GM18861 (cell line): ENCODE results near the gene MAPK4.
"Not testable (repeated sequence)": the region's sequence is repeated elsewhere in the genome, so short reads cannot be mapped to it uniquely, and the experiment has no call there.

ENCODE experiments used
- ATAC-seq: cut with Tn5 transposase; IDR thresholded peaks from one replicate; pipeline ENCODE4 v1.9.1; 2021; ENCODE audit not compliant: unreplicated experiment

MAPK4 gene

GRCh38 chr18:50573196-50573595 is 13.3 kb downstream of the MAPK4 start:
- ATAC-seq, result not testable (repeated sequence)

- no peak for ATAC-seq
Measured at GRCh38 chr18:50573679-50574078, 13.8 kb downstream of the MAPK4 start.

- no peak for ATAC-seq
Measured at GRCh38 chr18:50578030-50578429, 18.1 kb downstream of the MAPK4 start.

DNA sequence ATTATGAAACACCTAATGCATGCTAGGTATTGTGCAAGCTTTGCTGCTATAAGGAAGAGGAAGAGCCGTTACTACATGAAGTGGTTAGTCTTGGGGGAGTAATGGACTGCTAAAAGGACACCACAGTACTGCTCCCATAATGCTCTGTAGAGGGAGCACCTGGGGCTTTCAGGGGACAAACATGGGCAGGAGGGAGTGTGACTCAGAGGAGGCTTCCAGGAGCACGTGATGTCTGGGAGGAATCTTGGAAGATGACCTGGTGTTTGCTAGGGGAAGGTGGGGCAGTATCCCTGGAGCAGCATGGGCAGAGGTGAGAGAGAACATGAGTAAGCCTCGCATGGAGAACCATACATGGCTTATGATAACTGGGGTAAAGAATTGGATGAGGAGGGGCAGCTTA is 18.8 kb downstream of the MAPK4 start:
- no peak for ATAC-seq

GRCh38 chr18:50579061-50579774 is 19.3 kb downstream of the MAPK4 start:
- no peak for ATAC-seq

DNA sequence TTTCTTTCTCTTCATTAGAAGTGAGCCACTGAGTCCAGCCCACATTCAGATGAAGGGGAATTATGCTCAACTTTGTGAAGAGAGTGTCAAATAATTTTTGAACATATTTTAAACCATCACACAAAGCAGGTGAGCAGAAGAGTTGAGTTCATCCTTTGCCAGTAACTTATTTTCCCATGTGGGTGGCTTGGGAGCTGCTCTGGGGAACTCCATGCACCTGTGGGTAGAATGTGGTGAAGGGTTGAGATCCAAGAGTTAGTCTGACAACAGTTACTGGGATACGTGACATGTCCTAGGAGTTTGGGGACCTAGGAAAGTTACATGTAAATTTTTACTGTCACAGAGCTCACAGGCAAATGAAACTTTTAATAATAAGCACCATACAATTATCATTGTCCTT is 21.6 kb downstream of the MAPK4 start:
- no peak for ATAC-seq

GRCh38 chr18:50582500-50582899 is 22.6 kb downstream of the MAPK4 start:
- no peak for ATAC-seq

DNA sequence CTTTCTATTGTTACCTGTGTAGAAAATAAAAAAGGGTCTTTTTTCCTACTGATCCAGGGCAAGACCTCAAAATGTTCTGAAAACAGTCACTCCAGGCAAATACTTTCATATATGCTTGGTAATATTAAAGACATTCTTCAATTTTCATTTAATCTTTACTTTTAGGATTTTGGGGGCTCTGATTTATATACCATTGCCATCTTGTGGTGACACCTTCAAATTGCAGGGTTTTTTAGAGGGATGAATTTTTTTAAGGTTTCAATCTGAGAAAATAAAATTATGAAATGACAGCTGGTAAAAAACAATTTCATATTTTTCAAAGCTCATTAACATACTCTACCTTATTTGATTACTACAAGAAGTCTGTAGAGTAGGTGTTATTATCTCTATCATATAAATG is 26.8 kb downstream of the MAPK4 start:
- no peak for ATAC-seq

GRCh38 chr18:50590593-50590992 is 30.7 kb downstream of the MAPK4 start:
- ATAC-seq, result no peak

DNA sequence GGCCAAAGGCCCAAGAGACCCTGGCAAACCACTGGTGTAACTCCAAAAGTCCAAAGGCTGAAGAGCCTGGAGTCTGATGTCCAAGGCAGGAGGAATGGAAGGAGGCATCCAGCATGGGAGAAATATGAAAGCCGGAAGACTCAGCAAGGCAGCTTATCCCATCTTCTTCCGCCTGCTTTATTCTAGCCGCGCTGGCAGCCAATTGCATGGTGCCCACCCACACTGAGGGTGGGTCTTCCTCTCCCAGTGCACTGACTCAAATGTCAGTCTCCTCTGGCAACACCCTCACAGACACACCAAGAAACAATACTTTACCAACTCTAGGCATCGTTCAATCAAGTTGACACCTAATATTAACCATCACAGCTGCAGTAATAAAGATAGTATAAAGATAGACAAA is 34.1 kb downstream of the MAPK4 start:
- ATAC-seq, result no peak

DNA sequence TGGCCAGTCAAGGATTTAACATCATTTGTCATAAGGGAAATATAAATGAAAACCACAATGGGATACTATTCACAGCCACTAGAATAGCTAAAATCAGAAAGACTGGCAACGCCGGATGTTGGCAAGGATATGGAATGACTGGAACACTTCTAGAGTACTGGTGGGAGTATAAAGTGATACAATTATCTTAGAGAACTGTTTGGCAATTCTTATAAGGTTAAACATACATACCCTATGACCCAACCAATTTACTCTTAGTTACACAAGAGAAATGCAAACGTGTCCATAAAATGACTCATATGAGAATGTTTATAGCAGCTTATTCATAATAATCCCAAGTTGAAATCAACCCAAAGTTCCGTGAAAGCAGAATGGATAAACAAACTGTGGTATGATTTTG is 35.1 kb downstream of the MAPK4 start:
- no peak for ATAC-seq

DNA sequence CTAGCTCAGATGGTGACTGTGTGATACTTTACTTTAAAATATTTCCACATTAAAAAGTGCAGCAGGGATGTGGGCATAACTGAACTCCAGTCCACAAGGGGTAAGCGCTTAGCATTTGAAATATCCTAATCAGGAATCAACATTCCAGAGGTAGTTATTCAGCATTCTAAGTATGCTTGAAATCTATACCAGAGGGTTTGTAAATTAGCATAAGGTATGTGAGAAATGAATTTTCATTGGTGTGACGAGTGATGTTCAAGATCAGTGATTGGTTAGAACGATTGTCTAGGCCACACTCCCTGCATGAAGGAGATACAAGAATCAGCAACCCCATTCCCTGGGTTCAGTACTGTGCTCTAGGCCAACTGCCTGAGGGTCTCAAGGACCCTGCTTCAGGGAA is 42.6 kb downstream of the MAPK4 start:
- no peak for ATAC-seq

- ATAC-seq, result no peak
Measured at GRCh38 chr18:50606609-50607008, 46.7 kb downstream of the MAPK4 start.

DNA sequence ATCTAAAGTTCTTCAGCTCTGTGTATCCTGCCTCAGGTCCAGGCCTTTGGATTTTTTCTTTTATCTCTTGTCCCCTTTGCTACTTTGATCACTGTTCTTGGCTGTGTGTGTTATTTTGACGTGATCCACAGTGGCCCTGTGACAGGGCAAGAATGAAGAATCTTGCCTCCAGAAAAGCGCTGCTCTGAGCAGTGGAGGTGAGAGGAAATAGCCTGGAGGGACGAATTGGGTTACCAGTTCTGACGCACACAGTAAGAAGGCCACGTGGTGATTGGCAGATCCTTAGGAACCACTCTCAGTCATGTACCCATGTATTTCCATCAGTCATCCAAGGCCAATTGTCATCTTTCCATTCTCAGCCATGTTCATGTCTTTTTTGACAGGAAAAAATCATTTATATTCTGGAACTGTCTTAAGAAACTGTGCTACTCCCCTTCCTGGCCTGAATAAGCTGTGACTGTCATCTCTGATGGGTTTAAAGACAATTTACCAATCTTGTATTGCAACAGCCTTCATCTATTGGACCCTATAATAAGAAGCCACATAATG is 47.6 kb downstream of the MAPK4 start:
- no peak for ATAC-seq

- ATAC-seq, result not testable (repeated sequence)
Measured at GRCh38 chr18:50609171-50609570, 49.3 kb downstream of the MAPK4 start.

GRCh38 chr18:50610349-50610748 is 50.5 kb downstream of the MAPK4 start:
- no peak for ATAC-seq

GRCh38 chr18:50611529-50611941 is 51.6 kb downstream of the MAPK4 start:
- no peak for ATAC-seq

DNA sequence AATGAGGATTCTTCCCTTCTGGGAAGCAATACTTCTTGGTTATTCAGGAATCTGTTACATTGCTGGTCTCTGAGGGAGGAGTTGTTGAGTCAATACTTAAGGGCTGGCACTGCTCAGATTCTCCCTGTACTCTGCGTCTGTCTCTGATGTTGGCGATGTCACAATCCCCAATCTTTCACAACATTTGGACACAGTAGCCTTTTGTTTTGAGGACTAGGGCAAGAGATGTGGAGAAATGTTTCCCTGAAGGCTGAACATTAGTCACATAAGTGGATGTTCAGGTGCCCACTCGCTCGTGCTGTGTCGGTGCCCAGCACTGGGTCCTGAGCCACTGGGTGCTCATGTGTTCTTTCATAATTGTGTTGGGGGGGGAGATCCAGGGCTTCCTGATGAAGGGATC is 55.0 kb downstream of the MAPK4 start:
- no peak for ATAC-seq

- ATAC-seq, result no peak
Measured at GRCh38 chr18:50616484-50617048, 56.7 kb downstream of the MAPK4 start.

DNA sequence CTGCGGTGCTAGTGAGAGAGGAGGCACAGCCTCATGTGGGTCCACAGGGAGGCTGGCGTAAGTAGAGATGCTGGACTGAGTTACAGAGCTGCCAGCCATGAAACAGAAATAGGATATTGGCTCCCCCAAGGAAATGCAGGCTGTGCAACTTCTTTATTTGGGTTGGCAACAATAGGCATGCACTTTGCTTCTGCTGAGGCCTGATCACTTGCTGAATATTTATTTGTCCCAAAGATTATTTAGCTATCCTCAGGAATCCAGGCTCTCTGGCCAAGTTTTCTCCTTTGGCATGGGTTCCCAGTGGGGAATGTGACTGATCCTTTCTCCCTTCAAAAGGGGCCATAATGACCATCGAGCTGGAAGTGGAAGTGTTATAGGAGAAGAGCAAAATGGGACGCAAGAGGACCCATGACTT is 60.0 kb downstream of the MAPK4 start:
- no peak for ATAC-seq

DNA sequence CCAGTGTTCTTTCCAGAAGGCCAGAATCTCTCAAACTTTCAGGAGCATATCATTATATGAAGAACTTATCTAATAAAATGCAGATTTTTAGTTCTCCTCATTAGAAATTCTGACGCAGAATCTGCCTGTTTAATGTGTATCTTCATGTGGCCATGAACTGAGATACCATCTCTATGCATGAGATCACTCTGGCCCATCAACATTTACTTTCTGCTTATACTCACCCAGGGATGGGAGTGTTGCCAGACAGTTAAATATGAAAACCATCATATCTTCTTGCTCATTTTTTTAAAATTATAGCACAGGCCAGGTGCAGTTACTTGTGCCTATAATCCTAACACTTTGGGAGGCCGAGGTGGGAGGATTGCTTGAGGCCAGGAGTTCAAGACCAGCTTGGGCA is 60.4 kb downstream of the MAPK4 start:
- ATAC-seq, result no peak

- no peak for ATAC-seq
Measured at GRCh38 chr18:50621366-50621765, 61.5 kb downstream of the MAPK4 start.

GRCh38 chr18:50622320-50622719 is 62.4 kb downstream of the MAPK4 start:
- no peak for ATAC-seq
